Activated CD8-positive, alpha-beta memory T cell treated with anti-CD3 and anti-CD28 coated beads, Interleukin-2, amount 50 U/mL, for 1 hour (primary cell): ENCODE measurements around the gene CCDC69.
"Not testable (repeated sequence)": the region's sequence is repeated elsewhere in the genome, so short reads cannot be mapped to it uniquely, and the experiment has no call there.

Experiments
- DNase-seq: peaks from one replicate; pipeline ENCODE4 v3.0.0-alpha.2; 2020; ENCODE audit errors: extremely low read depth

Gene CCDC69

GRCh38 chr5:151245680-151246219, 21.9 kb upstream of the CCDC69 start:
- no peak for DNase-seq

DNA sequence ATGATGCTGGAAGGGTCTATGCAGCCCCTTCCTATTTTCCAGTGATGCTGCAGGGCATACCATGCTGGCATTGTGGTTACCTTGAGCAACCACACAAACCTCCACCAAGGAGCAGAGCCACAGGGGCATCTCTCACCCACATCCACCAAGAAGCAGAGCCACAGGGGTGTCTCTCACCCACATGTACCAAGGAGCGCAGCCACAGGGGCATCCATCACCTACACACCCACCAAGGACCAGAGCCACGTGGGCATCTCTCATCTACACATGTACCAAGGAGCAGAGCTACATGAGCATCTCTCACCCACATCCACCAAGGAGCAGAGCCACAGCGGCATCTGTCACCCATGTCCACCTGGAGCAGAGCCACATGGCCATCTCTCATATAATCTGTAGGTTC, 20.3 kb upstream of the CCDC69 start:
- DNase-seq = no peak

DNA sequence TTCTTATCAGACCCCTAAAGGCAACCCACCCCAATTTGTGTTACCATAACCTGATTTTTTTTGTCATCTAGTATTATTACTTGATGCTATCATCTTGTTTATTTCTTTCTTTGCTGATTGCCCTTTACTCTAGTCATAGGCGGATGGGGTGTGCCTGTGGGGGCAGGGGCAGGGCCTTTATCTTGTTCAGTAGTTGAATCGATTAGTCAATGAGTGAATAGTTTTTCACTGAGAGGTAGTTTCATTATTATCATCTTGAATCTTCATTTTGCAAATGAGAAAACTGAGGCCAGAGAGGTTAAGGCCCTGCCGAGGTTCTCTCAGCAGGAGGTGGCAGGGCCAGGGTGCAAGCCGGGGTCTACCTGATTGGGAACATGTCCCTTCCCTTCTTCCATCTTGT, 19.7 kb upstream of the CCDC69 start:
- DNase-seq = no peak

GRCh38 chr5:151243127-151243526, 19.2 kb upstream of the CCDC69 start:
- no peak for DNase-seq

DNA sequence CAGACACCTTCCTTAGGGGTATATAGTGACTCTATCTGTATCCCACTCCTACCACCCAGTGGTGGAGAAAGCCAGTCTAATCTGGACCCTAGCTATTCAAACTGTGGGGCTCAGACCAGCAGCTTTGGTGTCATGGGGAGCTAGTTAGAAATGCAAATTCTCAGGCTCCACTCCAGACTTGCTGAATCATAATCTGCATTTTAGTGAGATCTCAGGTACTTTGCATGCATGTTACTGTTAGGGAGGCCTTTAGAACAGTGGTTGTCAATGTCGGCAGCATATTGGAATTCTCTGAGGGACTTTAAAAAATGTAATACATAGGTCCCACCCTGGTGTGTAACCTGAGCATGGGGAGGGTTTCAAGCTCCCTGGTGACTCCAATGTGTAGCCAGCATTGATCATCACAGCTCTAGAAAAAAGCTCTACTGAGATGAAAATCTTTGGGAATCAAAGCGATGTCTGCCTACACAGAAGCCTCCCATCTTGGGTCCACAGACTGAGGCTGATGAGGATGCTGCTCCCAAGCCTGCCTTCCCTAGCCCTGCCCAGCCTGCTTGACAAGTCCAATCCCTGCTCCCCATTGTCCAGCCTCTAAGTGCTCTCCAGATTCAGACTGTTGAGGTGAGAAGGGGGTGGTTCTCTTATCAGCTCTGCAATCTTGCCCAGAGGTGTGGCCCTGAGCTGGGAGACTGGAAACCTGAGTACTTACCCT, 17.2 kb upstream of the CCDC69 start:
- no peak for DNase-seq

GRCh38 chr5:151240268-151240835, 16.5 kb upstream of the CCDC69 start:
- DNase-seq = not testable (repeated sequence)

GRCh38 chr5:151239237-151239861, 15.5 kb upstream of the CCDC69 start:
- no peak for DNase-seq

DNA sequence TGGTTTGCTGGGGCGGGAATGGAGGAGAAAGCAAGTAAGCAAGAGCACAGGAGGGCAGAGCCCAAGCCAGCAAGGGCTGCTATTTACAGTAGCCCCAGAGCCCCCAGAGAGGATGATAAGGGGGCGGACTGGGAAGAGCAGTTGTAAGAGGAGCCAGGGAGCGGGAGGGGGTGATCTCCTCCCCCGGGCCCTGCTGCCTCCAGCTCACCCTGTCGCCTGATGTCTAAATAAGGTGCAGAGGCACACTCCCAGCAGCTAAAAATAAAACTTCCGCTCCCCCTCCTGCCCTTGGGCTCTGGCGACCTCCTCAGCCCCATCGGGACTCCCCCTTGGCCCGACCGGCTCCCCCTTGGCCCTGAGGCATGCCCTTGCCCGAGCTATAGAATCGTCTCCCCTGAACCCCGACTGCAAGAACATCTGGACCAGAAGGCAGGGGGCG, 14.4 kb upstream of the CCDC69 start:
- no peak for DNase-seq

DNA sequence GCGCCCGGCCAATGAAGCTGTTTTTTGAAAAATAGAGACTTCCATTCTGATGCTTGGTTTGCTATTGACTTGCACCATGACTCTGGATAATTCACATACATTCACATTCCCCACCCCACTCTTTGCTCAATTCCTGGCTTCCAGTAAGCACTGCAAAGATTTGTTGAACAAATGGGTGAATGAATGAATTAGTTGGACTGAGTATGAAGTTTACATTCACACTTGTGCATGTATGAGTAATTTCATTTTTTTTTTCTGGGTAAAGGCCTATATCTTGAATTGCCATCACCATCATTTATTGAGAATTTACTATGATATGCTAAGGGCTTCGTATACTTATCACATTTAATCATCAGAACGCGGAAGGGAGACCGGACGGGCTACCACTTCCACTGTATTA, 13.8 kb upstream of the CCDC69 start:
- no peak for DNase-seq

DNA sequence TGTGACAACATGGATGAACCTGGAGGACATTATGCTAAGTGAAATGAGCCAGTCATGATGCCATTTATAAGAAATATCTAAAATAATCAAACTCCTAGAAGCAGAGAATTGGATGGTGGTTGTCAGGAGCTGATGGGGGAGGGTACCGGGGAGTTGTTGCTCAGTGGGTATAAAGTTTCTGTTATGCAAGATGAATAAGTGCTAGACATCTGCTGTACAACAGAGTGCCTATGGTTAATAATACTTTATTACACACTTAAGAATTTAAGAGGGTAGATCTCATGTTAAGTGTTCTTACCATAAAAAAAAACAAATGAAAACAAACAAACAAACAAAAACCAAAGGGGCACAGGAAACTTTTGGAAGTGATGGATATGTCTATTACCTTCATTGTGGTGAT, 13.0 kb upstream of the CCDC69 start:
- DNase-seq = no peak

DNA sequence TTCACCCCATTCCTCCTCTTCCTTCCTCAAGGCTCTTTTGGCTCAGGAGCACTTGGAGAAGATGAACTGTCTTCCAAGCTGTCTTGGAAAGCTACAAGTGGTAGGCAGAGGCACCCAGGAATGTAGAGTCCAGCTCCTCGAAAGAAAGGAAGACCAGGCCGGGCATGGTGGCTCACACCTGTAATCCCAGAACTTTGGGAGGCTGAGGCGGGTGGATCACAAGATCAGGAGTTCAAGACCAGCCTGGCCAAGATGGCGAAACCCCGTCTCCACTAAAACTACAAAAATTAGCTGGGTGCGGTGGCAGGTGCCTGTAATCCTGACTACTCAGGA, 11.3 kb upstream of the CCDC69 start:
- DNase-seq = not testable (repeated sequence)

- no peak for DNase-seq
Observed at GRCh38 chr5:151234476-151235238, 10.8 kb upstream of the CCDC69 start.

- no peak for DNase-seq
Observed at GRCh38 chr5:151233616-151234085, 9.8 kb upstream of the CCDC69 start.

- DNase-seq = no peak
Observed at GRCh38 chr5:151231359-151231758, 7.5 kb upstream of the CCDC69 start.

DNA sequence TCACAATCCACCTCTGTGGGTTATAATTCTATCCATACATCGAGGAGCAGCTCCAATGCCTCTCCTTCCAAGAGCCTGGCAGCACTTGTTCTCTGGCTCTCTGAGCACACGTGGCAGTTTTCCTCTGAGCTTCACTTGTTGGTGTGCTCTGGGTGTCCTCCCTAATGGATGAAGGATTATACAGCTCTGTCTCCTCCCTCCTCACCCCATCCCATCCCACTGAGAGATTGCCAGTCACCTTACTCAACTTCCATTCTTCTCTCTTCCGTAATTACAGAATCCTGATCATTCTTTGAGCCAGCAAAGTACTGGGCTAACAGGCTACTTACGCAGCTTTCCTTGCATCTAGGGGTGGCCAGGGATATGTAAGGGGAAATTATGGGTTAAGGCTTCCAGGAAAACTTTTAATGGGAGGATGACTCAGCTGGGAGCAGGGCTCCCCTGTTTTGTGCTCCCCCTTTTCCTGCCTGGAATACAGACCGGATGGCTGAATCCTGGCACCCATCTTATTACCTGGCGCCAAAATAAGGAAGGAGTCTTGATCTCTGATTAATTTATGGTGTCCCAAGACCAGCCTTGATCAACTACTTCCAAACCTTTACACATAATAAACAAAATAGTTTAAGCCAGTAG, 6.3 kb upstream of the CCDC69 start:
- DNase-seq = no peak

- no peak for DNase-seq
Observed at GRCh38 chr5:151228986-151229385, 5.1 kb upstream of the CCDC69 start.

GRCh38 chr5:151227918-151228447, 4.1 kb upstream of the CCDC69 start:
- no peak for DNase-seq

- no peak for DNase-seq
Observed at GRCh38 chr5:151225475-151225874, 1.6 kb upstream of the CCDC69 start.

GRCh38 chr5:151225071-151225470, 1.2 kb upstream of the CCDC69 start:
- DNase-seq = no peak

- DNase-seq = no peak
Observed at GRCh38 chr5:151224372-151224771, 480 bp upstream of the CCDC69 start.

DNA sequence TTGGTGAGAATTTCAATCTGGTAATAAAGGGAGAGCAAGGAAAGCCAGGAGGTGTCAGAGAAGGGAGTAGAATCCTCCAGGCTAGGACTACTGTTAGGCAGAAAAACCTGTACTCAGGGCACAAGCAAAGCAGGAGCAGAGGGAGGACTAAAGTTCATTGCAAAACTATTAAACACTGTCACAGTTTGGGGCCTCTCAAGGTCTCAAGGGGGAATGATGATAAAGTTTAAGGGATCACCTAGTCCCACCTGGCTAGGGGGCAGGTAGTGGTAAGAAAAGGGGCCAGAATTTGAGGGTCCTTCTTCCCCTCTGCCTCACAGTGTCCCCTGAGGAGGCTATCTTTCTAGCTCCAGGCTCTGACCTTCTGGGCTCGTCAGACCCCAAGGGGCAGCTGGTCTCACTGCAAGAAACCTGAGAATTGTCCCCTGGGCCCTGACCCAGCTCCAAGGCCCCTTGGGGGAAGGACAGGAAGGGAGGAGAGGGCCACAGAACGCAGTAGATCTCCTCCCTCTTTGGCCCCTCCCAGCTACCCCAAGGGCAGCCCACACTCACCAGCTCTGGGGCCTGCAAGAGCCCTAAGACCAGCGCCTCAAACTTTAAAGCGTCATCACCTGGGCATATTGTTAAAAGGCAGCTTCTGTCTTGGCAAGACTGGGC, 974 bp downstream of the CCDC69 start:
- DNase-seq = no peak
